ENCODE measurements around the gene COL6A3. TPM values are rescaled to one million over a fixed set of nuclear protein-coding genes. Genes with fewer than 3 reads are reported as not detected.

Gene COL6A3
- total RNA-seq, 1 donor from 2014 or later, result 57.1 TPM

- no peak for DNase-seq
- intact Hi-C loops (cut with micrococcal nuclease), result no loop called here
- H3K36me3 ChIP-seq, result no peaks in the 10 kb centered on the region
- H3K4me3 ChIP-seq, result no peak overlapping the region
- H3K27ac ChIP-seq (replicated peaks), result no peak overlapping the region
- TF ChIP-seq, protein P1, sequence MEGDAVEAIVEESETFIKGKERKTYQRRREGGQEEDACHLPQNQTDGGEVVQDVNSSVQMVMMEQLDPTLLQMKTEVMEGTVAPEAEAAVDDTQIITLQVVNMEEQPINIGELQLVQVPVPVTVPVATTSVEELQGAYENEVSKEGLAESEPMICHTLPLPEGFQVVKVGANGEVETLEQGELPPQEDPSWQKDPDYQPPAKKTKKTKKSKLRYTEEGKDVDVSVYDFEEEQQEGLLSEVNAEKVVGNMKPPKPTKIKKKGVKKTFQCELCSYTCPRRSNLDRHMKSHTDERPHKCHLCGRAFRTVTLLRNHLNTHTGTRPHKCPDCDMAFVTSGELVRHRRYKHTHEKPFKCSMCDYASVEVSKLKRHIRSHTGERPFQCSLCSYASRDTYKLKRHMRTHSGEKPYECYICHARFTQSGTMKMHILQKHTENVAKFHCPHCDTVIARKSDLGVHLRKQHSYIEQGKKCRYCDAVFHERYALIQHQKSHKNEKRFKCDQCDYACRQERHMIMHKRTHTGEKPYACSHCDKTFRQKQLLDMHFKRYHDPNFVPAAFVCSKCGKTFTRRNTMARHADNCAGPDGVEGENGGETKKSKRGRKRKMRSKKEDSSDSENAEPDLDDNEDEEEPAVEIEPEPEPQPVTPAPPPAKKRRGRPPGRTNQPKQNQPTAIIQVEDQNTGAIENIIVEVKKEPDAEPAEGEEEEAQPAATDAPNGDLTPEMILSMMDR (IDR thresholded peaks at IDR 0.05; ENCODE audit: borderline replicate concordance), result no peak
- H3K9me3 ChIP-seq (replicated peaks), result peaks cover 1% of the 10 kb centered on the region
- H3K27me3 ChIP-seq (ENCODE audit: low read depth), result peaks cover 30% of the 10 kb centered on the region
- peaks cover 40% of the 10 kb centered on the region for H3K4me1 ChIP-seq
Measured at GRCh38 chr2:237433920-237434676, 20.1 kb upstream of the COL6A3 start.

GRCh38 chr2:237432484-237433092 lies 18.6 kb upstream of the COL6A3 start:
- no peaks in the 10 kb centered on the region for H3K9me3 ChIP-seq (replicated peaks)
- DNase-seq, result no peak
- H3K27ac ChIP-seq (replicated peaks), result no peak overlapping the region
- H3K4me3 ChIP-seq, result no peak overlapping the region
- TF ChIP-seq, protein P1 (IDR thresholded peaks at IDR 0.05; ENCODE audit: borderline replicate concordance), result no peak
- no peaks in the 10 kb centered on the region for H3K36me3 ChIP-seq
- H3K27me3 ChIP-seq (ENCODE audit: low read depth), result peaks cover 39% of the 10 kb centered on the region
- peaks cover 33% of the 10 kb centered on the region for H3K4me1 ChIP-seq
- intact Hi-C loops (cut with micrococcal nuclease), result no loop called here

DNA sequence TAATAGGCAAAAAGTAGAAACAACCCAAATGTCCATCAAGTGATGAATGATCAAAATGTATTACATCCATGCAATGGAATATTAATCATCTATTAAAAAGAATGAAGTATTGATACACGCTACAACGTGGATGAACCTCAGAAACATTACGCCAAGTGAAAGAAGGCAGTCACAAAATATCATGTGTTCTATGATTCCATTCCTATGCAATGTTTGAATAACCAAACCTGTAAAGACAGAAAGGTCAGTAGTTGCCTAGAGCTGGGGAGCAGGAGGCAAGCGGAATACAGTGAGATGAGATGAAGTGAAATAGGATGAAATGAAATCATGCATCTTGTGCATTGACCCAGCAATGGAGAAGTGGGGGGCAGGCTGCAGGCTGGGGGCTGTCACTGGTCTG lies 17.9 kb upstream of the COL6A3 start:
- H3K36me3 ChIP-seq, result no peaks in the 10 kb centered on the region
- H3K4me1 ChIP-seq, result peaks cover 33% of the 10 kb centered on the region
- intact Hi-C loops (cut with micrococcal nuclease), result no loop called here
- TF ChIP-seq, protein P1 (IDR thresholded peaks at IDR 0.05; ENCODE audit: borderline replicate concordance), result no peak
- H3K9me3 ChIP-seq (replicated peaks), result no peaks in the 10 kb centered on the region
- peaks cover 41% of the 10 kb centered on the region for H3K27me3 ChIP-seq (ENCODE audit: low read depth)
- no peak overlapping the region for H3K4me3 ChIP-seq
- DNase-seq, result no peak
- no peak overlapping the region for H3K27ac ChIP-seq (replicated peaks)

- Histone ChIP-seq H3K27ac (replicated peaks) (no peak overlapping the region), H3K36me3 (no peaks in the 10 kb centered on the region), H3K9me3 (replicated peaks) (no peaks in the 10 kb centered on the region), H3K4me3 (no peak overlapping the region), H3K27me3 (ENCODE audit: low read depth) (peaks cover 41% of the 10 kb centered on the region), H3K4me1 (peaks cover 33% of the 10 kb centered on the region)
- TF ChIP-seq, protein P1 (IDR thresholded peaks at IDR 0.05; ENCODE audit: borderline replicate concordance), result no peak
- no peak for DNase-seq
- intact Hi-C loops (cut with micrococcal nuclease), result no loop called here
Measured at GRCh38 chr2:237431372-237431771, 17.4 kb upstream of the COL6A3 start.

- H3K36me3 ChIP-seq, result no peaks in the 10 kb centered on the region
- peaks cover 41% of the 10 kb centered on the region for H3K27me3 ChIP-seq (ENCODE audit: low read depth)
- H3K4me3 ChIP-seq, result no peak overlapping the region
- H3K27ac ChIP-seq (replicated peaks), result no peak overlapping the region
- peaks cover 31% of the 10 kb centered on the region for H3K4me1 ChIP-seq
- H3K9me3 ChIP-seq (replicated peaks), result no peaks in the 10 kb centered on the region
- intact Hi-C loops (cut with micrococcal nuclease), result no loop called here
- TF ChIP-seq, protein P1 (IDR thresholded peaks at IDR 0.05; ENCODE audit: borderline replicate concordance), result no peak
- DNase-seq, result no peak
Measured at GRCh38 chr2:237430861-237431260, 16.9 kb upstream of the COL6A3 start.

Data from left ventricle myocardium inferior (tissue), 1 donor.